Inferior parietal cortex (tissue), 1 donor: ENCODE results near the gene C13orf46.

Experiments
- DNase-seq: peaks from one replicate; pipeline ENCODE4 v3.0.0-alpha.2; 2016; ENCODE audit errors: extremely low spot score

The C13orf46 gene

GRCh38 chr13:113954046-113954835, 19.6 kb downstream of the C13orf46 start:
- no peak for DNase-seq

GRCh38 chr13:113953561-113953960, 20.3 kb downstream of the C13orf46 start:
- DNase-seq: no peak

- no peak for DNase-seq
Measured at GRCh38 chr13:113952983-113953520, 20.8 kb downstream of the C13orf46 start.

- DNase-seq: no peak
Measured at GRCh38 chr13:113952151-113952982, 21.5 kb downstream of the C13orf46 start.

GRCh38 chr13:113951246-113951999, 22.5 kb downstream of the C13orf46 start:
- DNase-seq: peak; percentile 69

GRCh38 chr13:113950451-113951245, 23.2 kb downstream of the C13orf46 start:
- DNase-seq: no peak

GRCh38 chr13:113949546-113949945, 24.3 kb downstream of the C13orf46 start:
- no peak for DNase-seq

GRCh38 chr13:113948034-113948742, 25.7 kb downstream of the C13orf46 start:
- DNase-seq: no peak

GRCh38 chr13:113947311-113948033, 26.4 kb downstream of the C13orf46 start:
- DNase-seq: peak; percentile 17

GRCh38 chr13:113946409-113947181, 27.3 kb downstream of the C13orf46 start:
- no peak for DNase-seq

- no peak for DNase-seq
Measured at GRCh38 chr13:113945857-113946408, 27.9 kb downstream of the C13orf46 start.

- no peak for DNase-seq
Measured at GRCh38 chr13:113943821-113944565, 29.9 kb downstream of the C13orf46 start.

- DNase-seq: no peak
Measured at GRCh38 chr13:113942591-113943103, 31.2 kb downstream of the C13orf46 start.

- no peak for DNase-seq
Measured at GRCh38 chr13:113941571-113942191, 32.2 kb downstream of the C13orf46 start.

- DNase-seq: no peak
Measured at GRCh38 chr13:113939944-113940297, 34.0 kb downstream of the C13orf46 start.

- DNase-seq: no peak
Measured at GRCh38 chr13:113939129-113939943, 34.5 kb downstream of the C13orf46 start.
